ENCODE data around the gene EYA4.

- no peak for TF ChIP-seq POLR2A (IDR thresholded peaks at IDR 0.05)
- TF ChIP-seq CTCF (IDR thresholded peaks at IDR 0.05 in 8 of 11, conservative IDR thresholded peaks at IDR 0.05 in 3 of 11) = no peak
- TF ChIP-seq POLR2AphosphoS5 (IDR thresholded peaks at IDR 0.05) = no peak
Observed at GRCh38 chr6:133341607-133342158, 100.5 kb downstream of the EYA4 start.
